Fibroblast of the aortic adventitia (primary cell): ENCODE results near the gene GSTT4. TPM values are rescaled to one million over a fixed set of nuclear protein-coding genes. Genes with fewer than 3 reads are reported as not detected.
A peak's percentile ranks its signal among the peaks of the same experiment; 100 is the strongest.
"Not testable (repeated sequence)": the region's sequence is repeated elsewhere in the genome, so short reads cannot be mapped to it uniquely, and the experiment has no call there.

Experiments used
- DNase-seq: peaks from one replicate; pipeline ENCODE4 v3.0.0-alpha.2; 2010; ENCODE audit warnings: low read depth
- H3K4me3 ChIP-seq: 2 replicates; pipeline ENCODE4 v1.5.1; 2011; ENCODE audit warnings: low read depth, mild to moderate bottlenecking, control low read depth, low read length, moderate library complexity
- total RNA-seq: library from RNA; depleted of rRNA; stranded (reverse); fragments of >200 nt; gene quantifications from 2 replicates; pipeline ENCODE4 v1.2.3, GENCODE V29; 2012; ENCODE audit warnings: low replicate concordance
- TF ChIP-seq, protein P1 (sequence below): IDR thresholded peaks from 2 replicates; pipeline ENCODE4 v1.5.1; 2011; ENCODE audit warnings: mild to moderate bottlenecking, low read length, control low read depth, inconsistent platforms; ENCODE audit not compliant: insufficient read depth

GSTT4 gene
- total RNA-seq, 1 donor: not detected

DNA sequence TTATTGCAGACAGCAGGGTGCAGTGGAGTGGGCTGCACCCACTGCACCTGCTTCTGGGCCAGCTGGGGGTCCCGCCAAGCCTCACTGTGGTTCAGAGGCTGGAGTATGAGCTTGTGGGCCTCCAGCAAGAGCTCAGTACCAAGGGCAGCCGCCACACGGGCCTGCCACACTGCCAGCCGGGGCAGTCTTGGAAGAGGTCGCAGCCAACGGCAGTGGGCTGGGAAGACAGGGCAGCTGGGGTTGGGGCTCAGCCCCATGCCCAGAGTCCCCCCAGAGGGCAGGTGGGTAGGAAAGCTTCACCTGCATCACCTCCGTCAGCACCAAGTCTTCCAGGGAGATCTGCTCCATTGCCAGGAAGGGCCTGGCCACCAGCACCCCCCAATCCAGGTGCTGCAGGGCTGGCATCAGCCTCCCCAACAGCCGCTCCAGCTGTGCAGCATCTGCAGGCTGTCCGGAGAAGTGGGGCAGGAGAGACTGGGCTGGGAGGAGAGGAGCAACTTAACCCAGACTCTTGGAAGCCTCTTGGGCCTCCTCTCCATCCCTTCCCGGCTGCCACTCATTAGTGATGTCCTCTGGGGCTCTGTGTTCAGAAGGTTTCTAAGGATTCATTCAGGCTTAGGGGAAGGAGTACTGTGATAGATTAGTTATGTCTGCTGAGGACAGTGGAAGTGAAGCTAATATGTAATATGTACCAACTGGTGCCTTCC is 1.1 kb upstream of the GSTT4 start:
- DNase-seq: no peak
- TF ChIP-seq, protein P1, sequence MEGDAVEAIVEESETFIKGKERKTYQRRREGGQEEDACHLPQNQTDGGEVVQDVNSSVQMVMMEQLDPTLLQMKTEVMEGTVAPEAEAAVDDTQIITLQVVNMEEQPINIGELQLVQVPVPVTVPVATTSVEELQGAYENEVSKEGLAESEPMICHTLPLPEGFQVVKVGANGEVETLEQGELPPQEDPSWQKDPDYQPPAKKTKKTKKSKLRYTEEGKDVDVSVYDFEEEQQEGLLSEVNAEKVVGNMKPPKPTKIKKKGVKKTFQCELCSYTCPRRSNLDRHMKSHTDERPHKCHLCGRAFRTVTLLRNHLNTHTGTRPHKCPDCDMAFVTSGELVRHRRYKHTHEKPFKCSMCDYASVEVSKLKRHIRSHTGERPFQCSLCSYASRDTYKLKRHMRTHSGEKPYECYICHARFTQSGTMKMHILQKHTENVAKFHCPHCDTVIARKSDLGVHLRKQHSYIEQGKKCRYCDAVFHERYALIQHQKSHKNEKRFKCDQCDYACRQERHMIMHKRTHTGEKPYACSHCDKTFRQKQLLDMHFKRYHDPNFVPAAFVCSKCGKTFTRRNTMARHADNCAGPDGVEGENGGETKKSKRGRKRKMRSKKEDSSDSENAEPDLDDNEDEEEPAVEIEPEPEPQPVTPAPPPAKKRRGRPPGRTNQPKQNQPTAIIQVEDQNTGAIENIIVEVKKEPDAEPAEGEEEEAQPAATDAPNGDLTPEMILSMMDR: no peak
- no peak overlapping the region for H3K4me3 ChIP-seq

DNA sequence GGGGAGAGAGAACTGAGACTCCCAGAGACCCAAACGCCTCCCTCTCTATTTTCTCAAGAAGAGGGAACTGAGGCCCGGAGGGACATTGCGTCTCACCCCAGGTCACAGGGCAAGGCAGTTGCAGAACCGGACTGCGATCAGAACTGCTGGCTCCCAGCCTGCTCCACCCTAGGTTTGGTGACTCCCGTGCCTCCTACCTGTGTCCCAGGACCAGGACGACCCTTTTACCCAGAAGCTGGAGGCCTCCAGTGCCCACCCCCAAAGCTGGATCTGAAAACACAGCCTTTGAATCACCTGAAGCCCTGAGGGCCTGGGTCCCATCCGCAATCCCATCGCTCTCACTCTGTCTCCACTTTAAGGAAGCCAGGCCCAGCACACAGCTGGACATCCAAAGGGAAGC is 1.4 kb downstream of the GSTT4 start:
- TF ChIP-seq, protein P1: no peak
- H3K4me3 ChIP-seq: no peak overlapping the region
- no peak for DNase-seq

- no peak for DNase-seq
- TF ChIP-seq, protein P1: no peak
- H3K4me3 ChIP-seq: no peak overlapping the region
These were observed 2.4 kb downstream of the GSTT4 start for GRCh38 chr22:24002851-24003250.

GRCh38 chr22:24002272-24002671 is 3.0 kb downstream of the GSTT4 start:
- no peak for DNase-seq
- H3K4me3 ChIP-seq: no peak overlapping the region
- TF ChIP-seq, protein P1: no peak

GRCh38 chr22:24001314-24001713 is 3.9 kb downstream of the GSTT4 start:
- TF ChIP-seq, protein P1: no peak
- no peak overlapping the region for H3K4me3 ChIP-seq
- DNase-seq: no peak

DNA sequence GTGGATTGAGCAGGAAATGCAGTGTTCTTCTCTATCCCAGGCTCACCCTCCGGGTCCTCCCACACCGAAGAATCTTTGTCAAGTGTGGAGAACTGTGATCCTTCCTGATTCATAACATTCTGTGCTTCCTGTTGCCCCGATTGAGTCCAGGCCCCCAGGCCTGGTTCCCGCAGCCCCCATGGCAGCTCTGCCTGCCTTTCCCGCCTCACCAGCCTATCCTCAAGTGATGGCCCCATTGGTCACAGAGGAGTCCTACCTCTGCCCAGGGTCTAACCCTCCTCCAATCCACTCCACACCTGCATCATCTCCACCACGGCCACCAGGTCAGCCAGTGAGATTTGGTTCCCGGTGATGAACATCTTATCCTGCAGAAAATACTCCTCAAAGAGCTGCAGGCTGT is 5.5 kb downstream of the GSTT4 start:
- H3K4me3 ChIP-seq, DNase-seq: not testable (repeated sequence)

GRCh38 chr22:23997092-23997491 is 8.2 kb downstream of the GSTT4 start:
- TF ChIP-seq, protein P1: no peak
- H3K4me3 ChIP-seq: no peak overlapping the region
- DNase-seq: no peak

DNA sequence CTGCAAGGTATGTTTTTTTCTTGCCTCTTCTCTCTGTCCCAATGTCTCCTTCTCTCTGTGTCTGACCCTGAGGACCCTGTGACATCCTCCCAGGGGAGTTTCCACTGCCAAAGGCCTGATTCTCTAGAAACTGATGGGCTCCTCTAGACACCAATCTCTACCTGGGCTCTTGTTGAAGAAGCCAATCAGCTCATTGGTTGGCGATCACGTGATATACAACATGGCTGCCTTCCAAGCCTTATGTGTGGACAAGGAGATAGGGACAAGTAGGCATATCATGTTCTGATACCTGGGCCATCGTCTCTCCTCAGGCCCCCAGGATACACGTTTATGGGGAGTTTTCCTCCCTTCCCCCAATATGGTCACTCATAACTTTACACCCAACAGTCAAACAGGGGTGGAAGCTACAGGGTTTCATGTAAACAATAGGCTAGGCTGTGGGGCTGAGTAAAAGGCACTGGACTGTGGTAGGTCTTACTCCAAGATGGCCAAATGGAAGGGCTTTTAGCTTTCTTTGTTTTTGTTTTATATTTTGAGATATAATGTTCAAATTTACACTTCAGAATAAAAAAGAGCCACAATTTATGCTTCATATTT is 11.6 kb downstream of the GSTT4 start:
- H3K4me3 ChIP-seq, DNase-seq: not testable (repeated sequence)

- not testable (repeated sequence) for DNase-seq, H3K4me3 ChIP-seq
These were observed 12.2 kb downstream of the GSTT4 start for GRCh38 chr22:23993080-23993479.

DNA sequence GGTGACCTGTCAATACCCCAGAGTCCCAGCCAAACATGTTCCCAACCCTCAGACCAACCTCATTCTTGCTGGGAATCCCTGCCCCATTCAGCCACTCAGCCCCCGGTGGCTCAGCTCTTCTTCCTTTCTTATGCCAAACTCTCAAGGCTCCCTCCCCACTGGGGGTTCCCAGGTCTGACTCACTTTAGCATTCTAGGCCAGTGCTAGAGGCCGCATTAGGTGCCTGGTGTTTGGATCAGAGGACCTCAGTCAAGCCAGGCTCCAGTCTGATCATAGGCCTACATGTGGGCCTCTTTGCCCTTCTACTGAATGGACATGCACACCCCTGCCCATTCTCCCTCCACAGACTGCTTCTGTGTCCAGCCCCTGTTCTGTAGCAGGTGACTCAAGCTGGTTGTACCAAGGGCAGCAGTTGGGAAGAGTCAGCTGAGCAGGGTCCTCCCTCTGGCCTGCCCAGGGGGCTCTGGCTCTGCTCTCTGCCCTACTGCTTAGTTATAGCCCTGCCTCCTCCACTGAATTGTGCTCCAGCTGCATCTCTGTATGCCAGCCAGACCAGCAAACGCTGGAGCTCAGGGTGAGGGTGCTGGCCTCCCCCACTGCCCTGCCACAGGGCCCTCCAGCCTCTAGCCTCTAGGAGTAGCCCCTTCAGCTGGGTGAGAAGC is 15.5 kb downstream of the GSTT4 start:
- DNase-seq: peak; percentile 33

GRCh38 chr22:23986538-23987178 is 18.6 kb downstream of the GSTT4 start:
- not testable (repeated sequence) for H3K4me3 ChIP-seq, DNase-seq

More for the DNA sequence above, 15.5 kb downstream of the GSTT4 start:
- H3K4me3 ChIP-seq: not testable (repeated sequence)
